BLaER1 treated with 17β-estradiol and CSF1 and Interleukin-3, amounts not matched to agents 10 nM and 100 nM (cell line): ENCODE data around the gene IL1R1.
A peak's percentile ranks its signal among the peaks of the same experiment; 100 is the strongest.
"Not testable (repeated sequence)": the region's sequence is repeated elsewhere in the genome, so short reads cannot be mapped to it uniquely, and the experiment has no call there.

Experiments used
- H3K27ac ChIP-seq, 11 experiments: shearing (Covaris generic); formaldehyde crosslinking; 2 replicates each; pipeline ENCODE4 v1.8.1; 2022
- H3K27me3 ChIP-seq, 11 experiments: shearing (Covaris generic); formaldehyde crosslinking; 2 replicates each; pipeline ENCODE4 v1.8.1; 2022
- H3K36me3 ChIP-seq, 11 experiments: shearing (Covaris generic); formaldehyde crosslinking; 2 replicates each; pipeline ENCODE4 v1.8.1; 2022
- H3K4me1 ChIP-seq, 10 experiments: shearing (Covaris generic); formaldehyde crosslinking; 2 replicates each; pipeline ENCODE4 v1.8.1; 2022
- H3K4me2 ChIP-seq, 11 experiments: shearing (Covaris generic); formaldehyde crosslinking; 2 replicates each; pipeline ENCODE4 v1.8.1; 2022
- H3K4me3 ChIP-seq, 10 experiments: shearing (Covaris generic); formaldehyde crosslinking; 2 replicates each; pipeline ENCODE4 v1.8.1; 2022
- H3K9ac ChIP-seq, 11 experiments: shearing (Covaris generic); formaldehyde crosslinking; 2 replicates each; pipeline ENCODE4 v1.8.1; 2022
- H3K9me3 ChIP-seq, 11 experiments: shearing (Covaris generic); formaldehyde crosslinking; replicated peaks in 1 of 11; 2 replicates each; pipeline ENCODE4 v1.8.1; 2022
- H4K20me1 ChIP-seq, 11 experiments: shearing (Covaris generic); formaldehyde crosslinking; 2 replicates each; pipeline ENCODE4 v1.8.1; 2022
- Cebpa-rat ChIP-seq, 11 experiments: shearing (Covaris generic); IDR thresholded peaks; 2 replicates each; pipeline ENCODE4 v1.8.1; 2022

Gene IL1R1

GRCh38 chr2:102101849-102102635 lies 40.5 kb upstream of the IL1R1 start:
- H3K4me1 ChIP-seq: peaks cover 12 to 23% (median 21%) of the 10 kb centered on the region in 10 experiments
- peaks cover 0 to 10% (median 5%) of the 10 kb centered on the region in 11 experiments; a peak in 8 of 22 replicates for H3K9me3 ChIP-seq
- no peak overlapping the region for H3K4me2 ChIP-seq
- TF ChIP-seq Cebpa-rat (IDR thresholded peaks at IDR 0.05): no peak
- no peak overlapping the region for H3K4me3 ChIP-seq
- no peak overlapping the region for H3K27ac ChIP-seq
- no peaks in the 10 kb centered on the region for H3K27me3 ChIP-seq
- no peak overlapping the region for H3K9ac ChIP-seq
- no peaks in the 10 kb centered on the region for H3K36me3 ChIP-seq
- no peaks in the 10 kb centered on the region for H4K20me1 ChIP-seq

GRCh38 chr2:102102636-102102948 lies 40.0 kb upstream of the IL1R1 start:
- peaks cover 11 to 23% (median 21%) of the 10 kb centered on the region in 10 experiments for H3K4me1 ChIP-seq
- not testable (repeated sequence) for H3K27me3 ChIP-seq, H3K4me2 ChIP-seq

DNA sequence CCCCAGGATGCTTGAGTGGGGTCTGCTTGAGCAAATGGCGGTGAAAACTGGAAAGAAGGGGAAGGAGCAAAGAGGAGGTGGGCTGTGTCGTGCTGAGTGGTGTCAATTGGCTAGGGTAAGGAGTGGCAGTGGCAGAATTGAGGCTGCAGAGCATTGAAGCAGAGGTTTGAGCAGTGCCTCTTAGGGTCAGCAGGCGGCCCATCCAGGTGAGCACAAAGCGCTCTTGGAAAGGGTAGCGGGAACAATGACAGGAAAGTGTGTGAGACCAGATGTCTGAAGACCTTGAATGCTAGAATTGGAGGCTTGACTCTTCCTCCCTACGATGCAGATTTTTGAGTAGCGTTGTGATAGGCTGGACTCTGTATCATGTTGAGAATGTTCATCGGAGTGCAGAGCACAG lies 39.3 kb upstream of the IL1R1 start:
- Histone ChIP-seq H3K4me2 (peak overlapping the region in 9 of 11 experiments; percentile 75 to 89 (median 84); a peak in 12 of 22 replicates), H4K20me1 (no peaks in the 10 kb centered on the region), H3K36me3 (no peaks in the 10 kb centered on the region), H3K4me3 (no peak overlapping the region), H3K9ac (no peak overlapping the region), H3K4me1 (peaks cover 11 to 23% (median 21%) of the 10 kb centered on the region in 10 experiments), H3K27me3 (no peaks in the 10 kb centered on the region), H3K9me3 (peaks cover 0 to 9% (median 5%) of the 10 kb centered on the region in 11 experiments; a peak in 8 of 22 replicates), H3K27ac (no peak overlapping the region)
- TF ChIP-seq Cebpa-rat (IDR thresholded peaks at IDR 0.05): no peak

More at GRCh38 chr2:102102636-102102948, 40.0 kb upstream of the IL1R1 start:
- not testable (repeated sequence) for H3K27ac ChIP-seq, H3K36me3 ChIP-seq, H3K4me3 ChIP-seq, H3K9ac ChIP-seq, H3K9me3 ChIP-seq, H4K20me1 ChIP-seq

- Histone ChIP-seq H3K4me1 (peaks cover 11 to 23% (median 21%) of the 10 kb centered on the region in 10 experiments), H3K9me3 (peaks cover 0 to 7% (median 5%) of the 10 kb centered on the region in 11 experiments; a peak in 8 of 22 replicates), H3K9ac (peak overlapping the region; percentile 1 to 63 (median 41); a peak in 18 of 22 replicates), H3K36me3 (no peaks in the 10 kb centered on the region), H3K4me2 (peak overlapping the region; percentile 73 to 89 (median 81)), H3K4me3 (peak overlapping the region in 9 of 10 experiments; percentile 7 to 49 (median 34); a peak in 9 of 20 replicates), H3K27ac (peak overlapping the region; percentile 2 to 76 (median 47); a peak in 18 of 22 replicates), H4K20me1 (no peaks in the 10 kb centered on the region), H3K27me3 (no peaks in the 10 kb centered on the region)
- TF ChIP-seq Cebpa-rat (IDR thresholded peaks at IDR 0.05): no peak
These were observed 38.3 kb upstream of the IL1R1 start for GRCh38 chr2:102103992-102104871.

DNA sequence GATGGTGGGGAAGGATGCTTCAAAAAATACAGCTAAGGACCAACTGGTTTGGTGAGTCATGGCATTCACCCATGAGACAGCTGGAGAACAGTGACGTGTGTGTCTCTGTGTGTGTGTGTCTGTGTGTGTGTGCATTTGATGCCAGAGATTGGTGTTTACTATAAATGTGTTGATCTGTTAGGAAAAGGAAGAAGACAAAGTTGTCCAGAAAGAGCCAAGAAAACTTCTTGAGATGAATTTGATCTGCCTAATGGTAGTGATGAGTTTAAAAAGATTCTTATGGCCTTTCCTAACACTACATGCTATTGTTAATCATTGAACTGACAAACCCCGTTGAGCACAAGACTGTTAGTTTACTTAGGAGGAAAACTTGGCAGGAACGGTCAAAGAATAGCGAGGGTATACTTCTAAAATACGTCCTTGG lies 36.4 kb upstream of the IL1R1 start:
- Histone ChIP-seq H3K9ac (no peak overlapping the region), H3K27ac (no peak overlapping the region), H4K20me1 (no peaks in the 10 kb centered on the region), H3K27me3 (no peaks in the 10 kb centered on the region), H3K4me3 (no peak overlapping the region), H3K4me1 (peaks cover 11 to 23% (median 21%) of the 10 kb centered on the region in 10 experiments), H3K9me3 (peaks cover 0 to 7% (median 5%) of the 10 kb centered on the region in 11 experiments; a peak in 8 of 22 replicates), H3K4me2 (no peak overlapping the region), H3K36me3 (no peaks in the 10 kb centered on the region)
- TF ChIP-seq Cebpa-rat (IDR thresholded peaks at IDR 0.05): no peak

DNA sequence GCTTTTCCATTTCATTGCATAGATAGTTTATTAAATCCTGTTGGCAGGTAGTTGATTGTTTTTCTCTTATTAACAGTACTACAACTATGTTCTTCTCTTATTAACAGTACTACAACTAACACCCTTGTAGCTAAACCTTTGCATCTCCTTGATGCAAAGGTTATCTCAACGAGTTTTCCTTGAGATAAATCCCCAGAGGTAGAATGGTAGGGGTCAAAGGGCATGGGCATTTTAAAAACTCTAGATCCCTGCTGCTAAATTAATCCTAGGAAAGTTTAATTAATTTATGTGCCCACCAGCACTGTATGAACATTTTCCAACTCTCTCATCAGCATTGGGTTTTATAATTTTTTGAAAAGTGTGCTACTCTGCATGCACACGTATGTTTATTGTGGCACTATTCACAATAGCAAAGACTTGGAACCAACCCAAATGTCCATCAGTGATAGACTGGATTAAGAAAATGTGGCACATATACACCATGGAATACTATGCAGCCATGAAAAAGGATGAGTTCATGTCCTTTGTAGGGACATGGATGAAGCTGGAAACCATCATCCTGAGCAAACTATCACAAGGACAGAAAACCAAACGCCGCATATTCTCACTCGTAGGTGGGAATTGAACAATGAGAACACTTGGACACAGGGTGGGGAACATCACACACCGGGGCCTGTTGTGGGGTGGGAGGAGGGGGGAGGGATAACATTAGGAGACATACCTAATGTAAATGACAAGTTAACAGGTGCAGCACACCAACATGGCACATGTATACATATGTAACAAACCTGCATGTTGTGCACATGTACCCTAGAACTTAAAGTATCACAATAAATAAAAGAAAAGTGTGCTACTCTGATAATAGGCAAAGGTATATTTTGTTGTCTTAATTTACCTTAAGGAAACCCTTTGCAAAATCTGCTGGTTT lies 35.5 kb upstream of the IL1R1 start:
- not testable (repeated sequence) for H3K9ac ChIP-seq, H3K36me3 ChIP-seq, H3K4me2 ChIP-seq, H3K9me3 ChIP-seq, H3K27ac ChIP-seq, H4K20me1 ChIP-seq, H3K4me3 ChIP-seq, H3K27me3 ChIP-seq
- peaks cover 11 to 23% (median 21%) of the 10 kb centered on the region in 10 experiments for H3K4me1 ChIP-seq

- H3K36me3 ChIP-seq: no peaks in the 10 kb centered on the region
- H3K4me2 ChIP-seq: no peak overlapping the region
- H3K4me1 ChIP-seq: peaks cover 11 to 23% (median 21%) of the 10 kb centered on the region in 10 experiments
- no peak overlapping the region for H3K27ac ChIP-seq
- no peak overlapping the region for H3K9ac ChIP-seq
- no peak overlapping the region for H3K4me3 ChIP-seq
- no peak for TF ChIP-seq Cebpa-rat (IDR thresholded peaks at IDR 0.05)
- no peaks in the 10 kb centered on the region for H3K27me3 ChIP-seq
- H3K9me3 ChIP-seq: peaks cover 0 to 3% (median 2%) of the 10 kb centered on the region in 11 experiments; a peak in 8 of 22 replicates
- H4K20me1 ChIP-seq: no peaks in the 10 kb centered on the region
These were observed 34.8 kb upstream of the IL1R1 start for GRCh38 chr2:102107741-102108070.

DNA sequence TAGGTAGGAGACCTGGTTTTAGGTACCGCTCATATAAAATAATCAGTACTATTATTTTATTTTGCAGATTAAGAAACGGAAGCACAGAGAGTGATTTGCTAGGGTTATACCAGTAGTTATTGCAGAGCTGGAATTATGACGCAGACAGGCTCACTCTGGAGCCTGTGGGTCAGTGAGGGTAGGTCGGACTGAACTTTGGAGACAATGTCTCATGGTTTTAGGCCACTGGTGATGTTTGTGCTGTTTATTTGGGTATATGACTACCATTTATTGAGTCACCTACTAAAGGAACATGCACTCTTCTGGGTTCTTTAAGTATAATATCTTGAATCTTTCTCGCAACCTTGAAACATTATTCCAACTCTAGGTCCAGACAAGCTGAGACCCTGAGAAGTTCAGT lies 33.5 kb upstream of the IL1R1 start:
- Histone ChIP-seq H3K36me3 (no peaks in the 10 kb centered on the region), H3K4me3 (no peak overlapping the region), H3K27ac (no peak overlapping the region), H3K4me2 (no peak overlapping the region), H4K20me1 (no peaks in the 10 kb centered on the region), H3K4me1 (peaks cover 9 to 15% (median 13%) of the 10 kb centered on the region in 10 experiments), H3K9ac (no peak overlapping the region), H3K9me3 (no peaks in the 10 kb centered on the region), H3K27me3 (no peaks in the 10 kb centered on the region)
- TF ChIP-seq Cebpa-rat (IDR thresholded peaks at IDR 0.05): no peak
